Measurements from ENCODE around the gene PLBD2. TPM values are rescaled to one million over a fixed set of nuclear protein-coding genes. Genes with fewer than 3 reads are reported as not detected.

Gene PLBD2
- total RNA-seq, 1 donor from 2014 or later = 44.2 TPM

DNA sequence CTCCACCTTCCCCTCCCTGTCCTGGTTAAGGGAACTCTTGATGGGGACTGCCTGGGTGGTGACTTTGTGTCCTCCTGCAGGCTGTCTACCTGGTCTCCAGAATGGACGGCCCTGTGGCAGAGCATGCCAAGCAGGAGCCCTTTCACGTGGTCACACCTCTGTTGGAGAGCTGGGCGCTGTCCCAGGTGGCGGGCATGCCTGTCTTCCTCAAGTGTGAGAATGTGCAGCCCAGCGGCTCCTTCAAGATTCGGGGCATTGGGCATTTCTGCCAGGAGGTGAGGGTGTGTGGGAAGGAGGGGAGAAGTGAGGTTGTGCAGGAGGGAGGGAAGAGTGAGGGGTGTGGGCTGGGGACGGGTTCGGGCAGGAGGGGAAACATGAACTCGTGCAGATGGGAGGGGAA is 69.5 kb downstream of the PLBD2 start:
- no peak for DNase-seq (ENCODE audit: low spot score)
- ATAC-seq = no peak
- intact Hi-C loops (cut with DNase I) = no loop called here

DNA sequence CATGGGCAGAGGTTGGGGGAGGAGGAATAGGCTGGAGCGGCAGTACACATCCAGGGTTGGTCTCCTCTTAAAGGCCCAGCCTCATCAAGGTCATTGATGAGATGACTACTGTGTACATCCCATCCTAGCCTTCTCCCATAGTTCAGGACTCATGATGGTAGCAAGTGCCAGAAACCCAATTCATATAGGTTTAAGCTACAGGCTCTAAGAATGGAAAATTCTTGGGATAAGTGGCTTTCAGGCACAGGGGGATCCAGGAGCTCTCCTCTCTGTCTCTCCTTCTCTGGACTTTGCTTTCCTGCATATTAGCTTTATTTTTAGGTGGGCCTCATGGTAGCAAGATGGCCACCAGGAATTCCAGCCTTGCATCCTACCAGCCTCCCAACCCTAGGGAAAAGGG is 70.1 kb downstream of the PLBD2 start:
- intact Hi-C loops (cut with DNase I) = no loop called here
- DNase-seq (ENCODE audit: low spot score) = no peak

DNA sequence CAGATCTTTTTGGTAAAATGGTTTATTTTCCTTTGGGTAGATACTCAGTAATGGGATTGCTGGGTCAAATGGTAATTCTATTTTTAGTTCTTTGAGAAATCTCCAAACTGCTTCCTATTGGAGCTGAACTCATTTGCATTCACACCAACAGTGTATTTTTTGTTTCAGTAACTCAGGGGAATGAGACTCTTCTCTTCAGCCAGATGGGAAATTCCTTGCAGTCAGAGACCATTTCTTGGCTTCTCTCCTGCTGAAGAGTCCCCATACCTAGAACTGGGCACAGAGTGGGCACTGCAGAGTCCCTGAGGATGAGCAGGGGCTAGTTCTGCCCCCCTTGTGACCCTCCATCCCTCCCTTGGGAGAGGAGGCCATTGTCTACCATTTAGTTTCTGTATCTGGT is 74.6 kb downstream of the PLBD2 start:
- intact Hi-C loops (cut with DNase I) = no loop called here
- ATAC-seq (no peak), DNase-seq (ENCODE audit: low spot score) (no peak)

More for the DNA sequence above, 70.1 kb downstream of the PLBD2 start:
- no peak for ATAC-seq

- ATAC-seq = no peak
- no peak for DNase-seq (ENCODE audit: low spot score)
- intact Hi-C loops (cut with DNase I) = no loop called here
Observed at GRCh38 chr12:113435367-113435766, 77.0 kb downstream of the PLBD2 start.

DNA sequence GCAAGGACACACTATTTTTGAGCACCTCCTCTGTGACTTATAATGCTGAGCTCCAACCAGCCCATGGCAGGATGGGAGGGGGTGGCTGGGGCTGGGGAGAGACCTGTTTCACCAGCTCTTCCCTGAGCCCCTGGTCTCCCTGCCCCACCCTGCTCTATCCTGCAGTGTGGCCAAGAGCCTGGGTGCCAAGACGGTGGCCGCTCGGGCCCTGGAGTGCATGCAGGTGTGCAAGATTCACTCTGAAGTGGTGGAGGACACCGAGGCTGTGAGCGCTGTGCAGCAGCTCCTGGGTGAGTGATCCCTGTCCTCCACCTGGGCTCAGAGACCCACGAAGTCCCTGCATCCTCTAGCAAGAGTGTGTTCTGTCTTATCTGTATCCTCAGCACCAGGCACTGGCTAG is 78.2 kb downstream of the PLBD2 start:
- ATAC-seq (no peak), DNase-seq (ENCODE audit: low spot score) (no peak)
- intact Hi-C loops (cut with DNase I) = no loop called here

GRCh38 chr12:113436993-113437728 is 78.8 kb downstream of the PLBD2 start:
- ATAC-seq = no peak
- no peak for DNase-seq (ENCODE audit: low spot score)
- intact Hi-C loops (cut with DNase I) = no loop called here

- no peak for DNase-seq (ENCODE audit: low spot score)
- intact Hi-C loops (cut with DNase I) = no loop called here
- no peak for ATAC-seq
Observed at GRCh38 chr12:113437729-113438100, 79.3 kb downstream of the PLBD2 start.

DNA sequence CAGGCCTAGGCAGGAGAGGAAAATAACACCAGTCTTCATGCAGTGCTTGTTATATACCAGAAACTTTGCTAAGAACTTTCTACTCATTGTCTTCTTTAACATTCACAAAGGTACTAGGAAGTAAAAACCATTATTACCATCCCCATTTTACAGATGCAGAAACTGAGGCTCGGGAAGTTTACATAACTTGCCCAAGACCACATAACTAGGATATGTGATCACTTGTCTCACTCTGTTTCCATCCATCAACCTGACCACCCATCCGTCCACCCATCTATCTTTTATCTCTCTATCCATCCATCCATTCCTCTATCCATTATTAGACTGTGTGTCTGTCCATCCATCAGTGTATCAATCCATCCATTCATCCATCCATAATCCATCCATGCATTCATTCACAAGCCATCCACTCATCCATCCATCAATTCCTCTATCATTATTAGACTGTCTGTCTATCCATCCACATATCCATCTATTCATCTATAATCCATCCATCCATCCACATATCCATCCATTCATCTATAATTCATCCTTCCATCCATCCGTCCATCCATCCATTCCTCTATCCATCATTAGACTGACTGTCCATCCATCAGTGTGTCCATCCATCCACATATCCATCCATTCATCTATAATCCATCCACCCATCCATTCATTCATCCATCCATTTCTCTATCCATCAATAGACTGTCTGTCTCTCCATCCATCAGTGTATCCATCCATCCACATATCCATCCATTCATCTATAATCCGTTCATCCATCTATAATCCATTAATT is 80.3 kb downstream of the PLBD2 start:
- ATAC-seq (no peak), DNase-seq (ENCODE audit: low spot score) (no peak)
- intact Hi-C loops (cut with DNase I) = no loop called here

DNA sequence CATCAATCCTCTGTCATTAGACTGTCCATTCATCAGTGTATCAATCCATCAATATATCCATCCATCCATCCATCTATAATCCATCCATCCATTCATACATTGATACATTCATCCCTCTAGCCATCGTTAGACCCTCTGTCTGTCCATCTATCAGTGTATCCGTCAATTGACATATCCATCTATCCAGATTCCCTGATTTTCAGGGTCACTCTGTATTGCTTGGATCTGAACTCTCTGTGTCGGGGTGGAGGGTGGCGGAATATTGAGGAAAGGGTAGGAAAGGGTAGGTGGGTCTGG is 80.9 kb downstream of the PLBD2 start:
- intact Hi-C loops (cut with DNase I) = no loop called here
- DNase-seq (ENCODE audit: low spot score) = no peak
- ATAC-seq = no peak

DNA sequence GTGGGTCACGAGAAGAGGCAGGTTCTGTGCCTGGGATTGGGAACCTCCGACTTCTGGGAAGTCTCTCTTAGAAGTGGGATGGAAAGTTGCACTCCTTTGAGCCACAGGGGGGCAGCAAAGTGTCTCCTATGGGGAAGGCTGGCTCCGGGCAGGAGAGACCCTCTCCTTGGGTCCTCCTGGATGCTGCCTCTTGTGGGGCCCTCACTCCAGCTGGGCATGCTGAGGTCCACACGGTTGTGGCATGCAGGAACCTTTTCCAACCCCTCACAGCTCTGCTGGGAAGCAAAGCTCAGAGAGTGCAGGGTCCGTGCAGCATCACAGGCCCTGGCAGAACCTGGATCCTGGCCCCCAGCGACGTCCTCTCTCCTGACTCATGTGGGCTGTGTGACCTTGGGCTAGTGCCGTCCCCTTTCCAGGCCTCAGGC is 81.2 kb downstream of the PLBD2 start:
- no peak for ATAC-seq
- intact Hi-C loops (cut with DNase I) = loop anchor here (5.0 kb wide), 1 partner anchor 1348 kb away; no protein-coding TSS in a partner anchor
- no peak for DNase-seq (ENCODE audit: low spot score)

DNA sequence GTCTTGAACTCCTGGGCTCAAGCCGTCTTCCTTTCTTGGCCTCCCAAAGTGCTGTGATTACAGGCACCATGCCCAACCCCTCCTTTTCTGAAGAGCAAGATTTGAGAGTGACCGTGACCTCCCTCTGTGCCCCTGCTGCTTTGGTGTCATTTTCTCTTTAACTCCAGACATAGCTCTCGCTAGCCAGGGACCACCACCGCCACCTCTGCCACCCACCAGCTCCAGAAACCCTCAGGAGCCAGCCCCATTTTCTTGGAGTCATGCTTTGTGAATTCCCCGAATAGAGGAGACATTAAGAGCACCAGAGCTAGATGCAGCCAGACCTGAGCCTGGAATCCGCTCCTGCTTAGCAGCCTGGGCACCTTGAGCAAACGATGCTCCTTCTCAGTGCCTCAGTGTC is 81.9 kb downstream of the PLBD2 start:
- DNase-seq (ENCODE audit: low spot score) (no peak), ATAC-seq (no peak)
- intact Hi-C loops (cut with DNase I) = loop anchor here (5.0 kb wide), 1 partner anchor 1347 kb away; no protein-coding TSS in a partner anchor

Other genes starting within 250 kb of the PLBD2 start
- gene RASAL1, start 222.8 kb upstream of the PLBD2 start, total RNA-seq = 8.6 TPM
- gene CFAP73, start 208.9 kb upstream of the PLBD2 start, total RNA-seq = 0.98 TPM
- gene DDX54, start 173.1 kb upstream of the PLBD2 start, total RNA-seq = 43.9 TPM
- 7.8 TPM for gene RITA1, start 172.9 kb upstream of the PLBD2 start, total RNA-seq
- gene TPCN1, start 137.1 kb upstream of the PLBD2 start, total RNA-seq = 90.6 TPM
- gene SLC8B1, start 23.5 kb upstream of the PLBD2 start, total RNA-seq = 34.3 TPM
- 0.31 TPM for gene SDS, start 45.3 kb downstream of the PLBD2 start, total RNA-seq
- 1.8 TPM for gene SDSL, start 63.8 kb downstream of the PLBD2 start, total RNA-seq
- gene LHX5, start 113.3 kb downstream of the PLBD2 start, total RNA-seq = not detected

Data from sciatic nerve (tissue), 2 donors.